ENCODE measurements around the gene XRCC3.

- TF ChIP-seq POLR2A (IDR thresholded peaks at IDR 0.05): no peak
- no peak for TF ChIP-seq CTCF (IDR thresholded peaks at IDR 0.05)
Measured at GRCh38 chr14:103738701-103739451, 23.6 kb upstream of the XRCC3 start.

Data from lower leg skin (tissue), 3 donors.